IMR-90 (cell line): ENCODE measurements around the gene DLL4. TPM values are rescaled to one million over a fixed set of nuclear protein-coding genes. Genes with fewer than 3 reads are reported as not detected.
A peak's percentile ranks its signal among the peaks of the same experiment; 100 is the strongest.

ENCODE experiments used
- ATAC-seq: fragments of 200-7000 bp; cut with Tn5 transposase; 2 replicates; pipeline ENCODE4 v1.9.1; 2020; ENCODE audit warnings: low read depth, mild to moderate bottlenecking, moderate library complexity
- BruUV-seq: library from RNA; stranded (reverse); fragments of 400-500 nt; replicated peaks from 2 replicates; lab custom pipeline; 2021; lab: Mats Ljungman, UMichigan
- CTCF ChIA-PET: fragments of 300-600 bp; formaldehyde crosslinking; extraction: SDS; loops from one replicate; lab custom pipeline; 2021; ENCODE audit warnings: antibody characterized with exemption; lab: Yijun Ruan, JAX
- POLR2A ChIA-PET: fragments of 300-600 bp; sonication (Branson Sonifier 250); formaldehyde crosslinking; loops from one replicate; lab custom pipeline; 2022; ENCODE audit warnings: antibody characterized with exemption; ENCODE audit not compliant: unreplicated experiment; lab: Charles Lee
- DNase-seq: peaks from one replicate; pipeline ENCODE4 v3.0.0; 2013
- H2AFZ ChIP-seq: replicated peaks from 2 replicates; pipeline ENCODE3; 2013; ENCODE audit warnings: low read length, mild to moderate bottlenecking; ENCODE audit not compliant: poor library complexity
- H2AK5ac ChIP-seq: 2 replicates; pipeline ENCODE4 v1.6.1; 2013; ENCODE audit warnings: low read depth, low read length, inconsistent platforms
- H2AK9ac ChIP-seq: replicated peaks from 2 replicates; pipeline ENCODE3; 2013; ENCODE audit warnings: mild to moderate bottlenecking, low read depth, low read length, moderate library complexity; ENCODE audit not compliant: poor library complexity
- H2BK120ac ChIP-seq: 2 replicates; pipeline ENCODE4 v1.6.1; 2013; ENCODE audit warnings: low read depth, low read length, inconsistent platforms
- H2BK15ac ChIP-seq: 3 replicates; pipeline ENCODE4 v1.6.1; 2013; ENCODE audit warnings: low read depth, low read length, inconsistent platforms
- H2BK20ac ChIP-seq: 2 replicates; pipeline ENCODE4 v1.6.1; 2013; ENCODE audit warnings: low read depth, mild to moderate bottlenecking, inconsistent platforms, low read length, moderate library complexity
- H2BK5ac ChIP-seq: 2 replicates; pipeline ENCODE4 v1.6.1; 2013; ENCODE audit warnings: mild to moderate bottlenecking, low read depth, low read length, inconsistent platforms; ENCODE audit not compliant: poor library complexity, severe bottlenecking
- H3K14ac ChIP-seq: replicated peaks from 2 replicates; pipeline ENCODE4 v1.6.1; 2013; ENCODE audit warnings: low read depth, low read length, inconsistent platforms
- H3K18ac ChIP-seq: 2 replicates; pipeline ENCODE4 v1.6.1; 2013; ENCODE audit warnings: low read depth, low read length, control low read depth
- H3K23ac ChIP-seq: 2 replicates; pipeline ENCODE4 v1.6.1; 2013; ENCODE audit warnings: low read depth, low read length, inconsistent platforms
- H3K27ac ChIP-seq: 2 replicates; pipeline ENCODE4 v1.5.1; 2013; ENCODE audit warnings: mild to moderate bottlenecking, control low read depth, low read length; ENCODE audit not compliant: insufficient read depth
- H3K27me3 ChIP-seq: 2 replicates; pipeline ENCODE4 v1.6.1; 2013; ENCODE audit warnings: low read length; ENCODE audit not compliant: control insufficient read depth, insufficient read depth
- H3K36me3 ChIP-seq: 2 replicates; pipeline ENCODE4 v1.6.1; 2013; ENCODE audit warnings: low read length, mixed read lengths; ENCODE audit not compliant: control insufficient read depth, insufficient read depth
- H3K4ac ChIP-seq: 2 replicates; pipeline ENCODE4 v1.6.1; 2013; ENCODE audit warnings: low read depth, low read length, inconsistent platforms
- H3K4me1 ChIP-seq: 2 replicates; pipeline ENCODE4 v1.6.1; 2013; ENCODE audit warnings: low read length, mixed read lengths; ENCODE audit not compliant: control insufficient read depth, insufficient read depth
- H3K4me2 ChIP-seq: 2 replicates; pipeline ENCODE4 v1.6.1; 2013; ENCODE audit warnings: low read depth, mild to moderate bottlenecking, control low read depth, low read length, moderate library complexity
- H3K4me3 ChIP-seq: 2 replicates; pipeline ENCODE4 v1.5.1; 2013; ENCODE audit warnings: low read depth, mild to moderate bottlenecking, control low read depth, low read length, moderate library complexity; ENCODE audit not compliant: insufficient read depth
- H3K56ac ChIP-seq: 2 replicates; pipeline ENCODE4 v1.6.1; 2013; ENCODE audit warnings: low read length, inconsistent platforms; ENCODE audit not compliant: insufficient read depth; ENCODE audit errors: extremely low read depth
- H3K79me1 ChIP-seq, 2 experiments: 2 replicates each; pipeline ENCODE4 v1.6.1; 2013; ENCODE audit warnings: low read length in 2 of 2, inconsistent platforms in 1 of 2, low read depth in 1 of 2
- H3K9ac ChIP-seq: 2 replicates; pipeline ENCODE4 v1.6.1; 2013; ENCODE audit warnings: low read depth, low read length, control low read depth
- H3K9me1 ChIP-seq: 2 replicates; pipeline ENCODE4 v1.6.1; 2013; ENCODE audit warnings: low read length, inconsistent platforms; ENCODE audit not compliant: insufficient read depth
- H3K9me3 ChIP-seq: 2 replicates; pipeline ENCODE4 v1.6.1; 2013; ENCODE audit warnings: low read length; ENCODE audit not compliant: control insufficient read depth, insufficient read depth
- H4K20me1 ChIP-seq: 2 replicates; pipeline ENCODE4 v1.6.1; 2013; ENCODE audit warnings: low read length, inconsistent platforms; ENCODE audit not compliant: insufficient read depth
- H4K5ac ChIP-seq: 2 replicates; pipeline ENCODE4 v1.6.1; 2013; ENCODE audit warnings: mild to moderate bottlenecking, low read depth, low read length, control low read depth
- H4K8ac ChIP-seq, 2 experiments: 2 replicates each; pipeline ENCODE4 v1.6.1; 2013; ENCODE audit warnings: low read depth in 2 of 2, low read length in 2 of 2, control low read depth in 1 of 2, inconsistent platforms in 1 of 2
- H4K91ac ChIP-seq: 2 replicates; pipeline ENCODE4 v1.6.1; 2013; ENCODE audit warnings: low read depth, low read length, inconsistent platforms; ENCODE audit not compliant: insufficient read depth
- CEBPB ChIP-seq: IDR thresholded peaks from 2 replicates; pipeline ENCODE4 v1.6.1; 2012; ENCODE audit warnings: low read depth, low read length, improper control_type of control experiment
- CHD1 ChIP-seq: IDR thresholded peaks from 2 replicates; pipeline ENCODE4 v1.6.1; 2012; ENCODE audit warnings: low read depth, low read length, improper control_type of control experiment
- FOS ChIP-seq: fragments of 150-350 bp; IDR thresholded peaks from 2 replicates; pipeline ENCODE4 v1.6.1; 2016; ENCODE audit warnings: low read depth, low read length
- MAFK ChIP-seq: IDR thresholded peaks from 2 replicates; pipeline ENCODE4 v1.6.1; 2012; ENCODE audit warnings: low read depth, low read length, improper control_type of control experiment
- MXI1 ChIP-seq: IDR thresholded peaks from 2 replicates; pipeline ENCODE4 v1.6.1; 2012; ENCODE audit warnings: low read depth, mild to moderate bottlenecking, low read length, moderate library complexity, borderline replicate concordance
- RCOR1 ChIP-seq: IDR thresholded peaks from 2 replicates; pipeline ENCODE4 v1.6.1; 2012; ENCODE audit warnings: mild to moderate bottlenecking, low read length, improper control_type of control experiment; ENCODE audit not compliant: insufficient replicate concordance
- SMC3 ChIP-seq: fragments of 150-350 bp; IDR thresholded peaks from 2 replicates; pipeline ENCODE4 v1.6.1; 2016; ENCODE audit warnings: low read depth, mild to moderate bottlenecking, antibody characterized with exemption, low read length, moderate library complexity
- WGBS, 2 experiments: methylation state at CpG; one replicate each; pipeline versions ENCODE4 v1.1.5 to v1.1.7; 2013; ENCODE audit warnings: missing lambda C conversion rate in 2 of 2; ENCODE audit not compliant: insufficient read length in 1 of 2; ENCODE audit errors: extremely low coverage in 2 of 2; 5-methylcytosine and 5-hydroxymethylcytosine counted together
- dilution Hi-C: fragments of 300-500 bp; cut with HindIII; formaldehyde crosslinking; loops from one replicate; pipeline ENCODE4 v1.14.3; 2018; ENCODE audit warnings: low sequenced_read_pairs; ENCODE audit not compliant: unreplicated experiment
- in situ Hi-C: fragments of 300-500 bp; cut with MboI; formaldehyde crosslinking; loops from 3 replicates; pipeline ENCODE4 v1.14.3; 2019; ENCODE audit warnings: low sequenced_read_pairs, inconsistent platforms, mixed read lengths
- intact Hi-C: fragments of 100-400 bp; cut with micrococcal nuclease; formaldehyde crosslinking; loops from 2 replicates; pipeline ENCODE4 v1.10.0; 2022
- polyA plus RNA-seq, 3 experiments: library from polyadenylated mRNA; depleted of rRNA; stranded (reverse); fragments of >200 nt; gene quantifications; 2 replicates each; pipeline ENCODE4 v1.2.3, GENCODE V29; 2012; ENCODE audit warnings: low replicate concordance in 1 of 3
- total RNA-seq: library from RNA; depleted of rRNA; stranded (reverse); fragments of >200 nt; gene quantifications from 2 replicates; pipeline ENCODE4 v1.2.3, GENCODE V29; 2012

Gene DLL4
- total and polyA plus RNA-seq, 2 of the 4 experiments (the other 2 are of a cell fraction), result 1.8 to 3.4 TPM

GRCh38 chr15:40974879-40975278, 45.7 kb downstream of the DLL4 start:
- TF ChIP-seq CHD1 (no peak), RCOR1 (no peak), SMC3 (no peak), CEBPB (no peak), MAFK (no peak), FOS (no peak), MXI1 (no peak)
- POLR2A ChIA-PET, result no interaction called here

More at GRCh38 chr15:40974879-40975278, 45.7 kb downstream of the DLL4 start:
- no TSS peak for BruUV-seq
- Histone ChIP-seq H3K9ac (no peak overlapping the region), H4K8ac (no peak overlapping the region; a peak in 1 of 4 replicates), H4K20me1 (no peaks in the 10 kb centered on the region), H2BK15ac (no peak overlapping the region), H3K4me2 (no peak overlapping the region), H2BK5ac (no peak overlapping the region), H3K4ac (peak overlapping the region; percentile 37), H4K5ac (no peak overlapping the region), H3K23ac (no peak overlapping the region; the same call in 1 of the 2 replicates), H3K56ac (no peak overlapping the region), H2BK20ac (peak overlapping the region; percentile 47; the same call in 1 of the 2 replicates), H2AK9ac (no peak overlapping the region), H3K4me1 (peaks cover 20% of the 10 kb centered on the region), H3K4me3 (no peak overlapping the region), H3K36me3 (peaks cover 36% of the 10 kb centered on the region), H3K79me1 (peaks cover 6 to 47% of the 10 kb centered on the region in 2 experiments), H2AK5ac (0 out of 2 replicates have a peak overlapping the region, but pooled peaks have one; percentile 51), H4K91ac (no peak overlapping the region), H3K27me3 (no peaks in the 10 kb centered on the region), H3K9me1 (peaks cover 24% of the 10 kb centered on the region), H3K27ac (no peak overlapping the region), H2AFZ (no peak overlapping the region), H3K9me3 (no peaks in the 10 kb centered on the region), H3K14ac (0 out of 2 replicates have a peak overlapping the region, but pooled peaks have one; percentile 72), H3K18ac (no peak overlapping the region), H2BK120ac (peak overlapping the region; percentile 3; the same call in 1 of the 2 replicates)
- CTCF ChIA-PET, result no interaction called here
- no CpG with 5 or more reads among the region's 4 CpGs for WGBS, 2 experiments
- ATAC-seq, result no peak
- DNase-seq, result no peak
- intact Hi-C loops, result no loop called here
- dilution Hi-C loops, result no loop called here
- in situ Hi-C loops, result no loop called here
